GM23338 (cell line): ENCODE data around the gene PSORS1C2. TPM values are rescaled to one million over a fixed set of nuclear protein-coding genes. Genes with fewer than 3 reads are reported as not detected.

Experiments used
- ATAC-seq: fragments of 200-7000 bp; cut with Tn5 transposase; 3 replicates; pipeline ENCODE4 v1.9.1; 2020
- DNase-seq: peaks from one replicate; pipeline ENCODE4 v3.0.0-alpha.2; 2015; ENCODE audit warnings: low spot score
- H2AFZ ChIP-seq: fragments of 200-600 bp; sonication (generic); 2 replicates; pipeline ENCODE4 v1.8.0; 2016; ENCODE audit warnings: antibody characterized with exemption, mild to moderate bottlenecking, moderate library complexity
- H3F3A ChIP-seq: fragments of 200-600 bp; sonication (generic); replicated peaks from 2 replicates; pipeline ENCODE4 v1.8.0; 2017; ENCODE audit warnings: antibody characterized with exemption, mixed run types, low read depth
- H3K27ac ChIP-seq: fragments of 200-600 bp; sonication (generic); 2 replicates; pipeline ENCODE4 v1.6.1; 2016; ENCODE audit warnings: low read depth
- H3K27me3 ChIP-seq: fragments of 200-600 bp; sonication (generic); 2 replicates; pipeline ENCODE4 v1.8.0; 2016; ENCODE audit warnings: mild to moderate bottlenecking, mixed run types, moderate library complexity; ENCODE audit not compliant: insufficient read depth
- H3K36me3 ChIP-seq: fragments of 200-600 bp; sonication (generic); 2 replicates; pipeline ENCODE4 v1.8.0; 2016; ENCODE audit warnings: mild to moderate bottlenecking; ENCODE audit not compliant: insufficient read depth
- H3K4me1 ChIP-seq: fragments of 200-600 bp; sonication (generic); 2 replicates; pipeline ENCODE4 v1.8.0; 2016; ENCODE audit warnings: mild to moderate bottlenecking, moderate library complexity; ENCODE audit not compliant: insufficient read depth
- H3K4me2 ChIP-seq: fragments of 200-600 bp; sonication (generic); 2 replicates; pipeline ENCODE4 v1.7.1; 2017; ENCODE audit warnings: mixed run types
- H3K4me3 ChIP-seq: fragments of 200-600 bp; sonication (generic); 2 replicates; pipeline ENCODE4 v1.6.1; 2016; ENCODE audit warnings: mixed run types
- H3K79me2 ChIP-seq: fragments of 200-600 bp; sonication (generic); replicated peaks from 2 replicates; pipeline ENCODE4 v1.8.0; 2017; ENCODE audit warnings: mild to moderate bottlenecking; ENCODE audit not compliant: insufficient read depth
- H3K9me2 ChIP-seq: fragments of 200-600 bp; sonication (generic); 2 replicates; pipeline ENCODE4 v1.8.0; 2017; ENCODE audit not compliant: insufficient read depth
- H4K20me1 ChIP-seq: fragments of 200-600 bp; sonication (generic); replicated peaks from 2 replicates; pipeline ENCODE4 v1.8.0; 2017; ENCODE audit warnings: mild to moderate bottlenecking; ENCODE audit not compliant: insufficient read depth
- H3K27ac Mint-ChIP-seq: 2 replicates; pipeline ENCODE4 v1.8.0; 2020; ENCODE audit warnings: inconsistent platforms, mild to moderate bottlenecking, moderate library complexity, mixed read lengths
- H3K27me3 Mint-ChIP-seq: 3 replicates; pipeline ENCODE4 v1.8.0; 2022; ENCODE audit warnings: low read depth, mild to moderate bottlenecking, moderate library complexity, mixed read lengths, inconsistent platforms; ENCODE audit not compliant: insufficient read depth, poor library complexity
- H3K36me3 Mint-ChIP-seq: 3 replicates; pipeline ENCODE4 v1.8.0; 2021; ENCODE audit warnings: low read depth, mild to moderate bottlenecking, inconsistent platforms, moderate library complexity, mixed read lengths
- H3K4me1 Mint-ChIP-seq: 3 replicates; pipeline ENCODE4 v1.8.0; 2020; ENCODE audit warnings: mild to moderate bottlenecking, inconsistent platforms, mixed read lengths
- H3K4me3 Mint-ChIP-seq: 3 replicates; pipeline ENCODE4 v1.8.0; 2021; ENCODE audit warnings: moderate library complexity, mild to moderate bottlenecking, inconsistent platforms, mixed read lengths
- H3K9me3 Mint-ChIP-seq: 3 replicates; pipeline ENCODE4 v1.8.0; 2020; ENCODE audit warnings: moderate library complexity, mild to moderate bottlenecking, inconsistent platforms, mixed read lengths
- CTCF ChIP-seq, 2 experiments: fragments of 200-600 bp in 1 of 2; sonication (generic) in 1 of 2; conservative IDR thresholded peaks; 2 replicates each; pipeline versions ENCODE4 v1.5.1 to v1.6.1; 2016 to 2017; ENCODE audit warnings: antibody characterized with exemption in 2 of 2, low read depth in 2 of 2, mild to moderate bottlenecking in 2 of 2, moderate library complexity in 1 of 2
- EZH2 ChIP-seq: fragments of 200-600 bp; sonication (generic); IDR thresholded peaks from one replicate; pipeline ENCODE4 v1.8.0; 2017; ENCODE audit warnings: antibody characterized with exemption, mild to moderate bottlenecking, low read depth; ENCODE audit not compliant: unreplicated experiment
- EZH2phosphoT487 ChIP-seq: fragments of 200-600 bp; sonication (generic); IDR thresholded peaks from one replicate; pipeline ENCODE4 v1.8.1; 2018; ENCODE audit warnings: antibody characterized with exemption; ENCODE audit not compliant: unreplicated experiment
- JUNB ChIP-seq: IDR thresholded peaks from one replicate; pipeline ENCODE4 v1.6.1; 2016; ENCODE audit warnings: antibody characterized with exemption; ENCODE audit not compliant: unreplicated experiment
- NANOG ChIP-seq: IDR thresholded peaks from 2 replicates; pipeline ENCODE4 v1.6.1; 2016; ENCODE audit warnings: antibody characterized with exemption, borderline replicate concordance
- POLR2AphosphoS5 ChIP-seq: IDR thresholded peaks from 2 replicates; pipeline ENCODE4 v1.6.1; 2016; ENCODE audit warnings: antibody characterized with exemption, low read depth
- REST ChIP-seq: IDR thresholded peaks from one replicate; pipeline ENCODE4 v1.6.1; 2018; ENCODE audit warnings: antibody characterized with exemption; ENCODE audit not compliant: unreplicated experiment
- STAT1 ChIP-seq: IDR thresholded peaks from one replicate; pipeline ENCODE4 v1.6.1; 2016; ENCODE audit warnings: antibody characterized with exemption; ENCODE audit not compliant: unreplicated experiment
- ZNF114 ChIP-seq: fragments of 250-450 bp; sonication (Bioruptor Pico); IDR thresholded peaks from 2 replicates; pipeline ENCODE4 v1.5.0; 2020; ENCODE audit warnings: mild to moderate bottlenecking, moderate library complexity
- ZNF331 ChIP-seq: fragments of 250-450 bp; sonication (Bioruptor Pico); IDR thresholded peaks from 2 replicates; pipeline ENCODE4 v1.5.0; 2020; ENCODE audit warnings: low read depth, mild to moderate bottlenecking, moderate library complexity
- ZNF462 ChIP-seq: fragments of 250-450 bp; sonication (Bioruptor Pico); IDR thresholded peaks from 2 replicates; pipeline ENCODE4 v1.5.0; 2020; ENCODE audit warnings: mild to moderate bottlenecking, moderate library complexity
- polyA plus RNA-seq: library from polyadenylated mRNA; unstranded; fragments of >200 nt; fragmentation: Nextera tagmentation; extraction: Ambion mirVana; gene quantifications from 2 replicates; pipeline ENCODE4 v1.2.1, GENCODE V29; 2016
- total RNA-seq: library from RNA; depleted of rRNA; stranded (reverse); fragments of >200 nt; shearing (Covaris generic); gene quantifications from 2 replicates; pipeline ENCODE4 v1.2.3, GENCODE V29; 2014

The PSORS1C2 gene
- total and polyA plus RNA-seq, 2 experiments from 2014 or later: 0.47 TPM; not detected in 1

- no peak overlapping the region for H2AFZ ChIP-seq
- Mint-ChIP-seq H3K36me3 (no peaks in the 10 kb centered on the region), H3K27ac (no peak overlapping the region), H3K4me3 (no peak overlapping the region), H3K9me3 (no peaks in the 10 kb centered on the region; the same call in 1 of the 3 replicates), H3K27me3 (no peaks in the 10 kb centered on the region), H3K4me1 (peaks cover 16% of the 10 kb centered on the region)
- no peaks in the 10 kb centered on the region for H3K9me2 ChIP-seq
- H3K27me3 ChIP-seq: no peaks in the 10 kb centered on the region
- no peak for ATAC-seq
- H3K36me3 ChIP-seq: no peaks in the 10 kb centered on the region
- 0 out of 2 replicates have a peak, but pooled peaks cover 4% of the 10 kb centered on the region for H3F3A ChIP-seq
- no peak overlapping the region for H3K27ac ChIP-seq
- no peaks in the 10 kb centered on the region for H4K20me1 ChIP-seq
- 0 out of 2 replicates have a peak, but pooled peaks cover 4% of the 10 kb centered on the region for H3K4me1 ChIP-seq
- DNase-seq: no peak
- TF ChIP-seq JUNB (no peak), ZNF331 (CRISPR knock-in tag) (no peak), EZH2phosphoT487 (no peak), ZNF462 (no peak), STAT1 (no peak), EZH2 (no peak)
- H3K4me3 ChIP-seq: no peak overlapping the region
- H3K4me2 ChIP-seq: no peak overlapping the region
- H3K79me2 ChIP-seq: no peaks in the 10 kb centered on the region
Observed at GRCh38 chr6:31131595-31131994, 7.3 kb downstream of the PSORS1C2 start.

- Histone ChIP-seq H3K9me2 (no peaks in the 10 kb centered on the region), H3K79me2 (no peaks in the 10 kb centered on the region), H3K4me2 (no peak overlapping the region), H3K36me3 (no peaks in the 10 kb centered on the region), H3K27ac (no peak overlapping the region), H4K20me1 (no peaks in the 10 kb centered on the region), H3F3A (0 out of 2 replicates have a peak, but pooled peaks cover 4% of the 10 kb centered on the region), H2AFZ (no peak overlapping the region), H3K4me3 (no peak overlapping the region), H3K27me3 (no peaks in the 10 kb centered on the region), H3K4me1 (0 out of 2 replicates have a peak, but pooled peaks cover 4% of the 10 kb centered on the region)
- Mint-ChIP-seq H3K27me3 (no peaks in the 10 kb centered on the region), H3K27ac (no peak overlapping the region), H3K36me3 (no peaks in the 10 kb centered on the region), H3K4me3 (no peak overlapping the region; the same call in 2 of the 3 replicates), H3K4me1 (peaks cover 19% of the 10 kb centered on the region), H3K9me3 (no peaks in the 10 kb centered on the region; the same call in 1 of the 3 replicates)
- ATAC-seq: no peak
- no peak for DNase-seq
- TF ChIP-seq ZNF114 (CRISPR knock-in tag) (no peak), JUNB (no peak), NANOG (no peak), REST (no peak), POLR2AphosphoS5 (no peak), EZH2phosphoT487 (no peak), ZNF331 (CRISPR knock-in tag) (no peak), STAT1 (no peak), CTCF (conservative IDR thresholded peaks at IDR 0.05; ENCODE audit: low read depth in 2 of 2) (no peak)
Observed at GRCh38 chr6:31130751-31131150, 8.1 kb downstream of the PSORS1C2 start.
